Stimulated activated CD8-positive, alpha-beta memory T cell treated with anti-CD3 and anti-CD28 coated beads, Interleukin-15, amount 100 ng/mL, for 4 hours (primary cell): ENCODE measurements around the gene PNPLA6.
A peak's percentile ranks its signal among the peaks of the same experiment; 100 is the strongest.

Source experiments
- DNase-seq, 2 donors: peaks; one replicate each; pipeline ENCODE4 v3.0.0-alpha.2; 2020; ENCODE audit warnings: low read depth in 2 of 2

The PNPLA6 gene

GRCh38 chr19:7535047-7535997 is at the start of gene PNPLA6:
Gene PNPLA6, plus strand, starts transcription at chr19:7535717. Its CDS starts 72 bp downstream, at chr19:7535789.
- peak; percentile 86 to 88 for DNase-seq

- no peak for DNase-seq
Measured at GRCh38 chr19:7486923-7487322, 48.6 kb upstream of the PNPLA6 start.

- peak; percentile 79 to 84 for DNase-seq
Measured at GRCh38 chr19:7488736-7489353, 46.7 kb upstream of the PNPLA6 start, which contains the start of gene PEX11G. Gene PEX11G, minus strand, starts transcription at chr19:7489035. Its CDS starts 25 bp downstream, at chr19:7489010.

GRCh38 chr19:7489609-7490044 is 45.9 kb upstream of the PNPLA6 start:
- DNase-seq: no peak

- peak in 1 of 2 donors; percentile 32 for DNase-seq
Measured at GRCh38 chr19:7492142-7492541, 43.4 kb upstream of the PNPLA6 start.

- no peak for DNase-seq
Measured at GRCh38 chr19:7492558-7492957, 43.0 kb upstream of the PNPLA6 start.

GRCh38 chr19:7494416-7495098 is 41.0 kb upstream of the PNPLA6 start:
- DNase-seq: no peak

- no peak for DNase-seq
Measured at GRCh38 chr19:7497292-7497691, 38.2 kb upstream of the PNPLA6 start.

GRCh38 chr19:7500811-7501450 is 34.6 kb upstream of the PNPLA6 start:
- DNase-seq: no peak

GRCh38 chr19:7502552-7502951 is 33.0 kb upstream of the PNPLA6 start:
- DNase-seq: no peak

GRCh38 chr19:7504684-7505083 is 30.8 kb upstream of the PNPLA6 start:
- DNase-seq: no peak

- DNase-seq: no peak
Measured at GRCh38 chr19:7505288-7505681, 30.2 kb upstream of the PNPLA6 start.

- no peak for DNase-seq
Measured at GRCh38 chr19:7505682-7506384, 29.7 kb upstream of the PNPLA6 start.

- DNase-seq: no peak
Measured at GRCh38 chr19:7506385-7507328, 28.9 kb upstream of the PNPLA6 start.

- DNase-seq: no peak
Measured at GRCh38 chr19:7507884-7508283, 27.6 kb upstream of the PNPLA6 start.

GRCh38 chr19:7509625-7510024 is 25.9 kb upstream of the PNPLA6 start:
- DNase-seq: no peak

- no peak for DNase-seq
Measured at GRCh38 chr19:7512400-7512851, 23.1 kb upstream of the PNPLA6 start.

GRCh38 chr19:7513809-7514642 is 21.5 kb upstream of the PNPLA6 start:
- DNase-seq: no peak

- DNase-seq: no peak
Measured at GRCh38 chr19:7515110-7515644, 20.3 kb upstream of the PNPLA6 start.
